NOMO-1 treated with DMSO at 0.1 percent for 48 hours (cell line): ENCODE results near the gene INPP5A.
A peak's percentile ranks its signal among the peaks of the same experiment; 100 is the strongest.
"Not testable (repeated sequence)": the region's sequence is repeated elsewhere in the genome, so short reads cannot be mapped to it uniquely, and the experiment has no call there.

ENCODE experiments used
- DNase-seq: peaks from one replicate; lab custom pipeline; 2025; ENCODE audit not compliant: unreplicated experiment; lab: John Stamatoyannopoulos, UW

The INPP5A gene

DNA sequence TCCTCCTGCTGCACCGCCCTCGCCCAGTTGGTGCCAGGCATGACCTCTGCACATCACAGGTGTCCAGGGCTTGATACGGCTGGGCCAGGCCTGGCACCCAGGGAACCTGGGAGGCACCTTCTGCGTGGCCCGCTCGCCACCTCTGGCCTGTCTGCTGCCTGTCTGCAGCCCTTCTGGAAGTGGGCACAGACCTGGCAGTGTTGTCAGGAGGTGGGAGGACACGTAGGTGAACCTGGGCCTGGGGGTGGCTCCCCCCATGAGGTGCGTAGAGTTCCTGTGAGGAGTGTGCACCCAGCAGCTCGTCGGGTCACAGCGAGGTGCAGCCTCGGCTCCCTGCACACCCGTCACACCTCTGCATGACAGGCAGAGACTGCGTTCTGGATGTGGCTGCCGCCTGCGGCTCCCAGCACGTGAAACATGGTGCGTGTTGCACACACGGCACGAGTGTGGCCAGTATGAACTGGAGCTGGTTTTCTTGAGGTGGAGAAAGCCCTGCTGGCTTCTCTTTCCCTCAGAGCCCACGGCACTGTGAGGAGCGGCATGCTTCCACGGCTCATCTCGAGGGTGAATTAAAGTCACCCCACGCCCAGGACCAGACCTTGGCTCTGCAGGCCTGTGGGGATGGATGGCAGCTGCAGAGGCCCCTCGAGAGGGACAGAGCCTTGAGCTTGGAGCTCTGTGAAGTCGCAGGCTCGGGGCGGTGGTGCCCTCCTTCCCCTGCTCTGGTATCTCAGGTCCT lies 24.8 kb downstream of the INPP5A start:
- DNase-seq: no peak

DNA sequence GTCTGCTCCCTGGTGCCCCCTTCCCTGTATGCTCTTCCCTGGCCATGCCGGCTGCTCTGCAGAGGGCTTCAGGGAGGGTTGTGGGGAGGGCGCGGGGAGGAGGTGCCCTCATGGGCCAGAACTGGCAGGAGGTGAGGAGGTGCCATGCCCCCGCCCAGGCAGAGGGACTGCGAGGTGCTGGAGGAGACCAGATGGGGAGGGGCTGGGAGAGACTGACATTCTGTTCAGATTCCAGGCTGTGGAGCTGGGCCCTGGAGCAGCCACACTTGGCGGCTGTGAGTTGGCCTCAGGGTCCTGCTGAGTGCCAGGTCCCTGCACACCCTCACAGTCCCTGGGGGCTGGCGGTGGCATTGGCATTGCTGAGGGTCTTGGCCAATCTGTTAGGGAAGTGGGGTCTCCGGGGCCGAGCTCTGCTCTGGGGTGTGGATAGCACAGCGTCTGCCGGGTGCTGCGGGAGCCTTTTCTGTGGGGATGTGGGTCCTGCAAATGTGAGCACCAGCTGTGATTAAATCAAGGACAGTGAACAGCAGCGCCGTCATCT lies 25.4 kb downstream of the INPP5A start:
- no peak for DNase-seq

DNA sequence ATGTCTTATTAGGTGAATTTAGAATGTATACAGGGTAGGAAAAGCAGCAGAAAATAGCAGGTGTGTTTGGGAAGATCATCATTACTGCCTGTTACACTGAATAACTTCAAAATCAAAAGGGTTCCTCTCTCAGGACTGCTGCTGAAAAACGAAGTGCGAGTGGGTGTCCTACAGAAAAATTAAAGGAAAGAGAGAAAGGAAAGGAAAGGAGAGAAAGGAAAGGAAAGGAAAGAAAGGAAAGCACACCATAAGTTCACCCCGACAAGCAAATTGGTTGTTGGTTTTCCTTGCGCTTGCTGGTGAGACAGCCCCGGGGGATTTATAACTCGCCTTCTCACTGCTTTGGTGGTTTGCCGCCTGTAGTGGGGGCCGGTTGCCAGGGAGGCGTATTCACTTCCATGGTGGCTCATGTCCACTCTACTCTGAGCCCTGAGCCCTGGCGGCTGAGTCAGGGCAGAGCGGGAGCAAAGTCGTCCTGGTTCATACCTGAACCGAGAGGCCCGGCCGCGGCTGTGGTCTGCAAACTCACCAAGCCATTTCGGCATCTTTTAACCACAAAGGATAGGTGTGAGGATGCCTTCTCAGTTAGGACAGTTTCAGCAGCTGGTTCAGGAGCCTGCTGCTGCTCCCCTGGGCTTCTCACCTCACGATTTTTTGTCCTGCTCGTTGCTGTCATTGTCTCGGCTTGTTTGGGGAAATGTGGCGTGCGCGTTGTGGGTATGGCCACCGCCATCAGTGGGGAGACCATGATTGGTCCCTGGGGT lies 26.1 kb downstream of the INPP5A start:
- DNase-seq: no peak

GRCh38 chr10:132564249-132564605 lies 26.6 kb downstream of the INPP5A start:
- no peak for DNase-seq

DNA sequence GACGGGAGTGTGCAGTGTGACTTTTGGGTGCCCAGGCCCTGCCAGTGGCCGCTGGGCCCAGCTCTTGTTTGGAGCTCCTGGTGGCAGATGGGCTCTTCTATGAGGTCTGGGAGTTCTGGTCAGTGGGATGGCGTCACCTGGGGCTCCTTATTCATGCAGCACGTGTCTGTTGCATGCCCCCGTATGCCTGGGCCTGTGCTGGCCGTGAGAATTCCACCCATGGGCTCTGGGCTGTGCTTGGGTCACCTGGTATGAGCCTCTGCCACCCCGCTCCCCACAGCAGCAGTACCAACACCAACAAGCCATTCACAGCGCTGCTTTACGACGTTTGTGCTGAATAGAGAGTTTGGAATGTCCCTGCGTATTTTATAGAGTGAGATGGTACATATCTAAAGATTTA lies 27.1 kb downstream of the INPP5A start:
- no peak for DNase-seq

- no peak for DNase-seq
Observed at GRCh38 chr10:132565516-132566209, 28.1 kb downstream of the INPP5A start.

DNA sequence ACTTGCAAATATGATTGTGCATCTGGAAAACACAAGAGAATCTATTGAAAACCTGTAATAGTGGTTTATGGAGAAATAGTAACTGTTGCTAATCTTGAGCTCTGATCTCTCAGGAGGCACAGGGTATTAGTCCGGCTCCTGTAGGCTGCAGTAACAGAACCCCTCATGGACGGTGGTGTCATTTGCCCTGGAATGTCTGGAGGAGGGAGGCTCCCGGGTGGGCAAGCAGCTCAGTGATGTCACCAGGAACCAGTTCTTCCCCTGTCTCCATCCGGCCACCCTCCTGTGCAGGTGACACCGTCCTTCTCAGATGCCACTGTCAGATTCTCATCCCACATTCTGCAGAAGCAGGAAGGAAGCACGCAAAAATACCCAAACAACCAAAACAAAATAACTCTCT lies 29.3 kb downstream of the INPP5A start:
- DNase-seq: no peak

DNA sequence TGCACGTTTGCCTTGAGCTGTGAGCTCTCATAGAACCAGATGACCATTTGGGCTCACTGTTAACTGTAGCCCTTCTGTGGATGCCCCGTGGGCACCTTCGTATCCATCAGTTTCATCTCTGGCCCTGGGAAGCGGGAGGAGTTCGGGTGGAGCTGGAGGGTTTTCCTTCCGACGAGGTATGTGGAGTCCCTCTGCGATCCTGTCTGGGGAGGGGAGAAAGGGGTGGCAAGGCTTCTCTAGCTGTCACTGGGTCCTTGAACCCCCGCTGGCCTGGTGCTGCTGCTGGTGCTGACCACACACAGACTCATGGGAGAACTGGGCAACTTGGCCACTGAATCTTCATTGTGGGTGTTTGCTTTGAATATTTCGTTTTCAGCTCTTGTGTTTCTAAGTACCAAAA lies 32.7 kb downstream of the INPP5A start:
- no peak for DNase-seq

DNA sequence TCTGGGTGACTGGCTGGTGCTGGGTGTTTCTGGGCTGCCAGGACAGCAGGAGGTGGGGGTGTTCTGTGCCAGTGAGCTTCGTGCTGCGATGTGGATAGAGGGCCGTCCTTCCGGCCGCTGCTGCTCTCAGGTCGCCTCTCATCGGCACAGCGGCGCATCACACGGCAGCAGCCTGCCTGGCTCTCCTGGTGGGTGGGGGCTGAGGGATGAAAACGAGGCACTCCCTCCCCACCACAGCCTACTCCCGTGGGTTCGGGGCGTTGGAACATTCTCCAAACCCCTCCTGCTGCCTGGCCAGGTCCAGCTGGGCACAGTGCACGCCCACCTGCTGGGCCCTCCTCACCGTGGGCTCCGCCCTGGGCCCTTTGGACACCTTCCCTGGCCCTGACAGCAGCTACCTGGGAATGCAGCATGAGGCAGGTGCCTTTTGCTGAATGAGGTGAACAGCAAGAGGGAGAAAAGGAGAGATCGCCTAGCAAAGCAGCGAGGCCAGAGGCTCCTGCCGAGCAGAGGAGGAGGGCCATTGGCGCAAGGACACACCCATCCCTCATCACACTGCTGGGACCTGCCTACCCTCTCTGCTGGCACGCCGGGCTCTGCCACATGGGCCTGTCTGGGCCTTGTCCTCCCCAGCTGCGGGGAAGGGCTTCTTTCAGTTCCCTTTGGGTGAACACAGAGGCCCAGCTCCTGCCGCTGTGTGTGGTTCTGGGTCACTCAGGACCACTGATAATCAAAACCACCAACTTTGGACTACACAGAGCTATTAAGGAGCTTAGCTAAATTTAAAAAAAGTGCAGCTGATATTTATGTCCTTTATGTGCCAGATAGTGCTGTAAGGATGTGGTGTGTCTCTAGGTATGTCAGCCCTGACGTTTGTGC lies 33.4 kb downstream of the INPP5A start:
- peak; percentile 89 for DNase-seq

DNA sequence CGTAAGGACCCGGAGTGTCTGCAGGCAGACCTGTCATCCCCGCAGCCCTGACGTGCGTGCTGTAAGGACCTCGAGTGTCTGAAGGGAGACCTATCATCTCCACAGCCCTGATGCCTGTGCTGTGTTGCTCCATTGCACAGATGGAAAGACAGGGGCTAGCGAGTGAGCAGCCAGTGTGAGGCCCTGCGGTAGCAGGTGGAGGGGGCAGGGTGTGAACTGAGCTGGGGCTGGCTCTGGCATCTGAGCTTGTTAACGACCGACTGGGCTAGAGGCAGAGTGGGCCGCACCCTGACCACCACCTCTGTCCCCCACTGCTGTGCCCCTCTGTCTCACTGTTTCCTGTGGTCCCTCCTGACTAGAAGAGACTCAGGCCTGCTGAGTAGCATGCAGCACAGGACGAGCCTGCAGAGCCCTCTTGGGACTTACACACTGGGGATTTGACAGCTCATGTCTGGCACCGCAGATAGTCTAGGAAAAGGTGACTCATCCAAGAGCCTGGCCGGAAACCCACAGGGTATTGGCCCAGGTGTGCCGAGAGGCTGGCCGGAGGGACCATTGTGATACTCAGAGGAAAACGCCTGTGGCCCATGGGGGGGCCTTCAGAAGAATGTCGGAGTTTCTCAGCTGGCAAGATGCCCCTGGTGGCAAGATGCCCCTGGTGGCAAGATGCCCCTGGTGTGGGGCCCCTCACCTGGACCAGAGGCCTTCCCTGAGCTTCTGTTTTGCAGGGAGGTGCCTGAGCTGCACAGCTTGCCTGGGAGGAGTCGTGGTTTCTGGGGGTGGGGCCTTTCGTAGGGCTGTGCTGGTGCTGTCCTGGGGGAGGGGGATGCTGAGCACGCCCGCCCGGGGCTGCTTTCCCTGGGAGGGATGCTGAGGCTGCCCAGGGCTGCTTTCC lies 34.3 kb downstream of the INPP5A start:
- DNase-seq: peak; percentile 55

DNA sequence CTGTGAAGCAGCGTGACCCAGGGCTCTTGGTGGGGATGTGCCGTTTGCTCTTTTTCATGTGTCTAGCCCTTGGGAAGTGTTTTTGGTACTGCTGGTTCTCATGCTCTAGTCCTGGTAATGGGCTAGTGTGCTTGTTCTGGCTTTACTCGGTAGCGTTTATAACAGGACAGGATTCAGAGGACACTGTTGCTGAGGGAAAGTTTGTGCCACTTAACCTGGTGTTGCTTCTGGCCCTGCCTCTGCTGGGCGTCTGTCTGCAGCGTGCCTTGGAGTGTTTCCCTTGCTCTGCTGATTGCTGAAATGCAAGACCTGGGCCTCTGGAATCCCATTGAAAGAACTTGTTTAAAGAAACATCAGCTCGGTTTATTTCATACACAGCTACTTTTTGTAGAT lies 35.0 kb downstream of the INPP5A start:
- DNase-seq: no peak

DNA sequence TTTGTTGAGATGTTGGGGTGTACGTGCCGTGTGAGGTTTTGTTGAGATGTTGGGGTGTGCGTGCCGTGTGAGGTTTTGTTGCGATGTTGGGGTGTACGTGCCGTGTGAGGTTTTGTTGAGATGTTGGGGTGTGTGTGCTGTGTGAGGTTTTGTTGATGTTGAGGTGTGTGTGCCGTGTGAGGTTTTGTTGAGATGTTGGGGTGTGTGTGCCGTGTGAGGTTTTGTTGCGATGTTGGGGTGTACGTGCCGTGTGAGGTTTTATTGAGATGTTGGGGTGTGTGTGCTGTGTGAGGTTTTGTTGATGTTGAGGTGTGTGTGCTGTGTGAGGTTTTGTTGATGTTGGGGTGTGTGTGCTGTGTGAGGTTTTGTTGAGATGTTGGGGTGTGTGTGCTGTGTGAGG lies 35.4 kb downstream of the INPP5A start:
- DNase-seq: not testable (repeated sequence)

DNA sequence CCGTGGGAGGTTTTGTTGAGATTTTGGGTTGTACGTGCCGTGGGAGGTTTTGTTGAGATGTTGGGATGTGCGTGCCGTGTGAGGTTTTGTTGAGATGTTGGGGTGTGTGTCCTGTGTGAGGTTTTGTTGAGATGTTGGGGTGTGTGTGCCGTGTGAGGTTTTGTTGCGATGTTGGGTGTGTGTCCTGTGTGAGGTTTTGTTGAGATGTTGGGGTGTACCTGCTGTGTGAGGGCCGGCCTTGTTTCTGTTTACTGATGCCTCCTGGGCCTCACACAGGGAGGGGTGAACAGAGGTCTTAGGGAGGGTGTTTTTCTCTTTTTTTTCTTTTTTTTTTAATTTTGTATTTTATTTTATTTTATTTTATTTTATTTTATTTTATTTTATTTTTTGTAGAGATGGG lies 36.7 kb downstream of the INPP5A start:
- DNase-seq: no peak

DNA sequence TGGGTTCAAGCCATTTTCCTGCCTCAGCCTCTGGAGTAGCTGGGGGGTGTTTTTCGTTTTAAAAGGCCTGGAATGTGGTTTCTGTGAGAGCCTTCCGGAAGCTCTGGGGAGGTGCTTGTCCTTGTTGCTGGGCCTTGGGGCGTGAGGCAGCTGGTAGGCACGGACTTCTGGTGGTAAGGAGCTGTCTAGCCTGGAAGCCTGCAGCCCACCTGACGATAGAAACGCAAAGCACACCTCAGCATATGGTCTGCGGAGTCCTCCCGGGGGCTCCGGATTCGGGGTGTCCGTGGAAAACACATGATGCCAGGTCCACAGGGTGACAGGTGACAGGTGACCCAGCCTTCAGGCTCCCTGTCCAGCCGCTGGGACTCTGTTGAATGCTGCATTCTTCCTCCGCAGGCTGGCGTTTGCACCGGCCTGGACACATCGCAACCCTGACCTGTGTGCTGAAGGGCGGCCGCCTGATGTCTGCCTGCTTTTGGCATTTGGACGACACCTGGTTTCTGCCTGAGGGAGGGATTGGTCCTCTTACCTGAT lies 37.3 kb downstream of the INPP5A start:
- DNase-seq: no peak

DNA sequence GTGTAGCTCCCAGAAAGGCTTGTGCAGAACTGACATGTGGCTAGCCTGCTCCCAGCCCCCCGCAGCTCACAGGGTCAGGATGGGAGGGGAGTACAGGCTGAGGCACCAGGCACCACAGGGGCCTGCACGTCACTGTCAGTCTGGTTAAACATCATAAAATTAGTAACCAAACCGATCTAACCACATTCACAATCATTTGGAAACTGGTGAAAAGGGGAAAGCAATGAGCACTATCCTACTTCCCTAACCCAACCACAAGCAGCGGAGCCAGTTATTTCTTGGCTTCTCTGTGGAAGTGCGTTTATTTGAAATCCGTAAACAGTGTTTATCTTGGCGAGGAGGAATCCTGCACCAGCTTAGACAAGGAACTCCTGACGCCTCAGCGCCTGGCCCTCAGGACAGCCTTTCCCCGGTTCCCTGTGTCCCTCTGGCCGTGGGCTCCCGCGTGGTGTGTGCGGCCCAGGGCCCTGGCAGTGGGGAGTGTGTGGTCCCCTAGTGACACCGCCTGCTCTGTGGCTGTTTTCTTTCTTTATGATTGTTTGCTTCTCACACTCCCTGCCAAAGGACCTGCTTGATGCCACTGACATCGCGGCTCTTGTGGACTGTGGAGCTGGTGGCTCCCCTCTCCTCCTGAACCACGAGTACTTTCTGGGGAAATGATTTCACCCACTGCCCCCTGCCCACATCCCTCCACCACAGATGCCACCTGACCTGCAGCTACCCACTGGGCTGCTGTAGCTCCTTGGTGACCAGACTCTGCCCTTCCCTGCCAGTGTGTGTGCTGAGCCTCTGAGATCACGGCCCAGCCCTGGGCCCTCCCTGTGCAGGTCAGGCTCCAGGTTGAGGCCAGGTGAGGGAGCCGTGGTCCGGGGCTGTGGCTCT lies 38.0 kb downstream of the INPP5A start:
- DNase-seq: peak; percentile 92

DNA sequence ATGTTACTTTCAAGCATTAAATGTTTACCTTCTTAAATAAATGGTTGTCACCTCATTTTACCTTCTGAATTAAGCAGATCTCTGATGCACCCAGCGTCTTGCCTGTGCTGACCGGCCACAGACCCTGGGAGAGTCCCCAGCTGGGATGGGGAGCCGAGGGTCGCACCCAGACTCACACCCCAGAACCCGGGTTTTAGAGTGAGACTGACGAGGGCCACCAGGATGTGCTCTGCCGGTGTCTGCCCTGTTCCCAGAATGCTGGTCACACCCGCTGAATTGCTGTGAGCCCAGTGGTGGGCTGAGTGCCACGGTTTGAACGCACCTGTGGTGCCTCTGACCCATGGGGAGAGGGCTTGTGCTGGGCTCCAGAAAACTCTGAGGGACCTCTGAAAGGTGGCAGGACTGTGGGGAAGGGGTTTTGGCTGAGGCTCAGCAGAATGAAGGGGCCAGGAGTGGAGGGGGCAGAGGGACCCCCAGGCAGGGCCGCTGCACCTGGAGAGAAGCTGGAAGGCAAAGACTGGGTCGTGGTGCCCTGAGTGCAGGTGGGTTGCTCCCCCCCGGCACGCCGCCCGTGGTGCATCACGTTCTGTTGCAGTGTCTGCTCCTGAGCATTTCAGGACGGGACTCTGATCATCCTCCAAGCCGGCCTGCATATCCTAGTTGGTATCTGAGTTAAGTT lies 39.2 kb downstream of the INPP5A start:
- no peak for DNase-seq

GRCh38 chr10:132577350-132578003 lies 39.9 kb downstream of the INPP5A start:
- peak; percentile 13 for DNase-seq
